Stimulated activated naive CD4-positive, alpha-beta T cell treated with Interleukin-2 at 50 U/mL for 16 hours (primary cell): ENCODE data around the gene HLA-DPB1.
"Not testable (repeated sequence)": the region's sequence is repeated elsewhere in the genome, so short reads cannot be mapped to it uniquely, and the experiment has no call there.

Experiments
- DNase-seq: peaks from one replicate; lab custom pipeline; 2025; lab: John Stamatoyannopoulos, UW

HLA-DPB1 gene

DNA sequence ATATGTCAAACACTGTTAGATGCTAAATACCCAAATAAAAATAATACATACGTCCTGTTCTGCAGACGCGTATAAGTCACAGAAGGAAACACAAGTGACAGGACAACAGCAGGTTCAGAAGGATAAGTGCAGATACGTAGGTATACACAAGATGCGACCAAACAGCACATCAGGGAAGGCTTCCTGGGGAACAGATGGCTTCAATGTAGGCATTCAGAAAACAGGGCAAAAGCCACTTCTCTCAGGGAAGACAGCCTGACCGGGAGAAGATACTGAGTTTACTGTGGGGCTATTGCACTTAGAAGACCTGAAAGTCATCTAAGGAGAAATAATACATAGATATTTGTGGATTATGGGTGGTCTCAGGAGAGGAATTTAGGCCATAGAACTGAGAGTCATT is 4.2 kb upstream of the HLA-DPB1 start:
- no peak for DNase-seq

DNA sequence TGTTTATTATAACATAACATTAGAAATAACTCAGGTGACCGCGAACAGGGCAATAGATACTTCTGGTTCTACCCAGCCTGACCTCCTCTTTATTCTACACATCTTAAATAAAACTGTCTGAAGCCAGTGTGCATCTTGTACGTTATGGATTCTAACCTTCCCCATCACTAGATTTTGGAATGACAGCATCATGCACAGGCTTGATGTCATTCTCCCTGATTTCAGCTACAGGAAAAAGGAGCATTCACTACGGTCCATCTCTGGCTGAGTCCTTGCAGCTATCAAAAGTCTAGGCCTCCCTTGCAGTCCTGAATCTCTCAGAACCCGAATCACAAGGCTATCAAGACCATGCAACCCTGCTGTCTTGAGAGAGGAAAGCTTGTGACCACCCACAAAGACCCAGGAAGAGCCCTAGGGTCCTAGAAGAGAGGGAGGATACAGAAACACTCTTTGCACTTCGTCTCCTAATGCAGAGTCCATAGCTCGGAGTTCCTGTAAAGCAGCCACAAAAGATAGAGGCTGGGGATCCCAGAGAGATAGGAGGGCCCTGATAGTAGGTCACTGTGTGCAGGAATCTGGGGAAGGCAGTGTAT is 3.2 kb upstream of the HLA-DPB1 start:
- no peak for DNase-seq

DNA sequence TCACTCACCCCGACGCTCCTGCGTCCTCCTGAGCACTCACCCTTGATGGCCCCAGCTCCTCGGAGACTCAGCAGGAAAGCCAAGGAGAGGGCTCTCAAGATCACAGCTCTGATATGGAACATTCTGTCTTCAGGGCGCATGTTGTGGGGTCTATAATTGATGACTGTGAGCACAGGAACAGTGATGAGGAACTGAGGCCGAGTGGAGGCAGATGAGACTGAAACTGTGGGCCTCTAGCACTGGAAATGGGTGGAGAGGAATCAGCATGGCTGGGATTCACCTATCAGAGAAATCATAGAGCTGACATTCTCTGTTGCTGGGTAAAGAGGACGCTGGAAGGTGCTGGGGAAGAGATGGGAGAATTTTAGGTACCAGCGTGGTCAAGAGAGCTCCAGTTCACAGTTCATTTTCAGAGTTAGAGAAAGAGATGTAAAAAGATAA is 2.3 kb upstream of the HLA-DPB1 start, which contains the start of gene HLA-DPA1:
Gene HLA-DPA1 (minus strand): TSS at position 219 of the 441 bp plus-strand sequence.
- DNase-seq, result peak; percentile 18

DNA sequence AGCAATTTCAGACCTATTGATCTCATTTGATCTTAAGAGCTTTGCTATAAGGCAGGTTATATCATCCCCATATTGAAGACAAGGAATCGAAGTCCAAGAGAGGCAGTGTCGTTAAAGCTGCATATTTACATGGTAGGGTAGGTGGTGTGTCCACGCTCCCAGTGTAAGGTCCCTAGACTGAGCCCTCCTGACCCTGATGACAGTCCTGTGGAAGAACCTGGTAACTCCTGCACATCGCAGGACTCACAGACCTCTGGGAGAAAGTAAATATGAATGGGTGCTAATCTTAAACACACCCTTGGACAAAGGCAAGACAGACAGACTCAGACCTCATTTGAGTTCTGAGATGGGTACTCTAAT is 602 bp upstream of the HLA-DPB1 start:
- DNase-seq, result no peak

DNA sequence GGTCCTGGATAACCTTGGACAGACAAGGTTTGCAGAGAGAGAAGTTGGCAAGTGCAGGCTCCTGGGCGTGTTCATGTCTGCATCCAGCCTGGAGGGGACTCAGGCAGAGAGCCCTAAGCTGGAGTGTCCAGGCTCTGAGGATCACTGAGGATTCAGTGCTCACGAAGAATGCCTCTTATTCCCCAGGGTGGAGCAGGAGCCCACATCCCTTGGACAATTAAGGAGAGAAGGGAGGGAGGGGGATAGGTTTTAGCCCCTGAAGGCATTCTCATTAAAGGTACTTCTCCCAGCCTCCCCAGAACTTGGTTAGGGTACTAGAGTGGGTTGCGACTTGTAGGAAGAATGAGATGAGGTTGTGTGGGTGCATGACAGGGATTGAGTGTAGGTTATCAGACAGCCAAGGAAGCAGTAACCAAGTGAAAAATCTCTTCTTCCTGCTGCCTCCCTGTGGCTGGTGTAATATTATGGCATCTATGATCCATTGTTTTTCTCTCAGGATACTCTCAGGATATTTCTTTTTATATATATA is 680 bp downstream of the HLA-DPB1 start:
- DNase-seq, result no peak

DNA sequence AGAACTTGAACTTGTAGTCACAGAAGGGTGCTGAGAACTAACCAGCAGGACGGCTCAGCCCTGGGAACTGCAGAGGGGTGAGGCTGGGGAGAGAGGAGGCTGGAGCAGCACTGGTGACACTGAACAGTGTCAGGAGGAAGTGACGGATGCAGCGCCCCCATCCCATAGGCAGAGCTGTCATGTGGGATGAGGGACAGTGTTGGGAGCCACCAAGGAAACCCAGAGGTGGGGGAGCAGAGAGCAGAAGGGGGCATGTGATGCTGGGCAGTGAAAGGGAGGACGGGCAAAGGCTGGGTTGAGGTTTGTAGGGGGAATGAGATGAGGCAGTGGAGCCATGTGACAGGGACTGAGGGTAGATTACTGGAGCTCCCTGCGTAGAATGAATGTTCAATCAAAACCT is 2.1 kb downstream of the HLA-DPB1 start:
- no peak for DNase-seq

DNA sequence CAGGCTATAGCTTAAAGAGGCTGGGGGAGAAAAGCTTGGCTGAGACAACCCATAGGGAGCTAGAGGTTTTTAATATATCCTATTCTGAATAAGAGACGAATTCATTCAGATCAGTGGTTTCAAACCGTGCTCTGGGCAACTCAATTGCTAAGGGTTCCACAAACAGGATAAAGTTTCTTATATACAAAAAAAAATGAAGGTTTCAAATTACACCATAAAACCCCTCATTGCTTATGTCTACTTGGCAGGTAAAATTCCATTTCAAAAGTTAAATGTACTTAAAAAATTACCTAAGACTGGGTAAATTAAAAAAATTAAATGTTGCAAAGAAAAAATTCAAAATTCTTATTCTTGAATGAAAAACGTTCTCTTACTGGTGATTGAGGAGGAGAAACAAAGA is 2.7 kb downstream of the HLA-DPB1 start:
- no peak for DNase-seq

DNA sequence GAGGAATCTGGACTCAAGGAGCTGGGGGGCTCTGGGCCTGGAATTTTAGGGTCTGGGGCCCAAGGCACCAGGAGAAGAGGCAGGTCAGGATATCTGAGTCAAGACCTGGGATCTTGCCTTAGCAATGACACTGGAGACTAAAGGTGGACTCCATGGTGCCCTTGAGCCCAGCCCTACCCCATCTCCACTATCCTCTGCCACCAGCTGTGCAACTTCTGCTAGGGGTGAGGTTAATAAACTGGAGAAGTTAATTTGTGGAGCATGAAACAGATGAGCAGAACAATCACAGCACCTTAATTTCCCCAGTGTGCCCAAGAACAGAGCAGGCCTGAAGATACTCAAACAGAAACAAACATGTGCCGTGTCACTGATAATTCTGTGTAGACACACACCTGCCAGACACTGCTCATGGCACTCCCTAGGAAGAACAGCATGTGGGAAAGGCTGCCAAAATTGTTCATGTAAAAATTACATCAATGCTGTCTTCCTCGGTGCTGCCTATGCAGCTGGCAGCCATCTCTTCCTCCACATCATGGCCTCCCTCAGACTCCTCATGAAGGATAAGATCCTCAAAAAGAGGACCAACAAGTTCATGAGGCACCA is 3.2 kb downstream of the HLA-DPB1 start:
- no peak for DNase-seq

DNA sequence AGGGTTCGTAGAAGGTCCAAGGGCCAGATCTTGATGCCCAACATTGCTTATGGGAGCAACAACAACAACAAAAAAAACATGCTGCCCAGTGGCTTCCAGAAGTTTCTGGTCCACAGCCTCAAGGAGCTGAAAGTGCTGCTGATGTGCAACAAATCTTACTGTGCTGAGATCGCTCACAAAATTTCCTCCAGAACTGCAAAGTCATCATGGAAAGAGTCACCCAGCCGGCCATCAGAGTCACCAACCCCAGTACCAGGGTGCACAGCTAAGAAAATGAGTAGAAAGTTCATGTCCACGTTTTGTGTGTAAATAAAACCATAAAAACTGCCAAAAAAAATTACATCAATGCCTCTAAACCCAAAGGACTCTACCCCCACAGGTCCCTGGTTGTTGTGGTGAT is 3.8 kb downstream of the HLA-DPB1 start:
- no peak for DNase-seq

DNA sequence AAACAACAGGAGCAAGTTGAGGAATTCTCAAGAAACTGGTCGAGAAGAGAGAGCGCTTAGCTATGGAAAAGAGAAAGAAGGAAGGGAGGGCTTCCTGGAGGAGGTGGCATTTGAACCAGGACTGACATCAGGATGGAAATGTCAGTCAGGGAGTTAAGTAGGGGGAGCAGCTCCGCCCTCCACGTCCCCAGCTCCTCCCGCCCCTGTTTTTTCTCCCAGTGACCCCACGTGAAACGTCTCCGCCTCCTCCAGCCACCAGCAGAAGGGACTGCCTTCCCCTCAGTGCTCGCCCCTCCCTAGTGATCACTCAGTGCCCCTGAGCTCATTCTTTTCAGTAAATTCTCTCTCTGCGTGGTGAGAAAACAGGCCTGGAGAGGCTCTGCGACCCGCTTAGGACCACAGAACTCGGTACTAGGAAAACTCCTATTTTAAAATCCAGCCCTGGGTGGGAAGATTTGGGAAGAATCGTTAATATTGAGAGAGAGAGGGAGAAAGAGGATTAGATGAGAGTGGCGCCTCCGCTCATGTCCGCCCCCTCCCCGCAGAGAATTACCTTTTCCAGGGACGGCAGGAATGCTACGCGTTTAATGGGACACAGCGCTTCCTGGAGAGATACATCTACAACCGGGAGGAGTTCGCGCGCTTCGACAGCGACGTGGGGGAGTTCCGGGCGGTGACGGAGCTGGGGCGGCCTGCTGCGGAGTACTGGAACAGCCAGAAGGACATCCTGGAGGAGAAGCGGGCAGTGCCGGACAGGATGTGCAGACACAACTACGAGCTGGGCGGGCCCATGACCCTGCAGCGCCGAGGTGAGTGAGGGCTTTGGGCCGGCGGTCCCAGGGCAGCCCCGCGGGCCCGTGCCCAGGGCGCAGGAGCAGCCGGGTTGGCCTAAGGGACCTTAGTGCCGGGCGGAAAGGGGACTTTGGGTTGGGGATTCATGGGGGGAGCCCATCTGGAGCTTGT is 4.6 kb downstream of the HLA-DPB1 start:
- DNase-seq, result no peak

DNA sequence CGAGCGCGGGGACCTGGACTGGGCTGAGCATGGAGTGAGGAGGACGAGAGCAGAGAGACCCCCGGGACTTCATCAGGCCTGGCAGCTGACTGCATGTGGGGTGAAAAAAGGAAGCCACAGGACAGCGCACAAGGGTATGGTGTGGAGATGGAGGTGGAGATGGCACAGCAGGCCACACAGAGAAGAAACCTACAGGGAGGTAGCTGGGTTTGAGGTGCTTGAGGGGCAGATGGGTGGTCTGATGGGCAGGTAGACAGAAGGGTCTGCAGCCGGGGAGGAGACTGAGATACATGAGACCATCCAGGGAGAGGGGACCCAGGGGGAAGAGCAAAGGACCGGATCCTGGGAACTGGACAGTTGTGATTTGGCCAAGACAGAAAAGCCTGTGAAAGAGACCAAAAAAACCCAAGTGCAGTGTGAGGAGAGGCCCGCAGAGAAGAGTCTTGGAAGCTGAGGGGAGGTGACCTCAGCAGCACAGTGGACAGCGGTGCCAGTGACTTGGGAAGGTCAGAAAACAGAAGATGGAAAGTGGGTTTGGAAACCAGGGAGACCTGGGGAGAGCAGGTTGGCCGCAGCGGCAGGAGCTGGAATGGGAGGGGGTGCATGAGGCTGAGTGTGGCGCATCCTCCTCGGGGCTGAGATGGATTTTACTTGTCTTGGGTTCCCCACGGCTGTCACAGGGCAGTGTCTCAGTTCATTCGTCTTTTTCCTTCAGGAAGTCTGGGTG is 5.5 kb downstream of the HLA-DPB1 start:
- no peak for DNase-seq

DNA sequence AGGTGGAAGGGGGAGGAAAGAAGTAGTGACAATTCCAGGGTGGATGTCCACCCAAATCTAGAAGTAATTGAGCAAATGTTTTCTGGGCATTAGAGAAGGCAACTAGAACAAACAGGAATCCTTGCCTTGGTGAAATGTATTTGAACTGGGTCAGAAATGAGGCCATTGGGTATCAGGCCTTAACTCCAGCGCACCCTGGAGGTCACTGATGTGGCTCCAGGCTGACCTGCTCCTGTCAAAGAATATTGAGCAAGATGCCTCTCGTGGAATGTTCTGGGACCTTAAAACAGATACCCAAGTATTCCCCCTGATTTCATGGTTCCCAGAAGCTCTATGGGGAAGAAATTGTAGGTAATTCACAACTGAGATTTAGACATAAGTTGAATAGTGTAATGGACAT is 6.9 kb downstream of the HLA-DPB1 start:
- no peak for DNase-seq

DNA sequence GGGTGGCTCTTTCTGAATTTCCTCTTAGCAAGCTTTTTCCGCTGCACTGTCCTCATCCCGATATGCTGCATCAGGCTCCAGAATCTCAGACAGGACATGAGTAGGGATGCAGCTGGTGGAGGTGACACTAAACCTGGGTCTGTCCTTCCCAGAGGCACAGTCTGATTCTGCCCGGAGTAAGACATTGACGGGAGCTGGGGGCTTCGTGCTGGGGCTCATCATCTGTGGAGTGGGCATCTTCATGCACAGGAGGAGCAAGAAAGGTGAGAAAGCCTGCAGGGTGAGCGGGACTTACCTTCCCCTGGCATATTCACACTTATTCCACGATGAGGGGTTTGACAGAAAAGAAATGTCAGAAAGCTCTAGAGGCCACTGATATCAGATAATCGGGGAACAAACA is 9.8 kb downstream of the HLA-DPB1 start:
- no peak for DNase-seq

DNA sequence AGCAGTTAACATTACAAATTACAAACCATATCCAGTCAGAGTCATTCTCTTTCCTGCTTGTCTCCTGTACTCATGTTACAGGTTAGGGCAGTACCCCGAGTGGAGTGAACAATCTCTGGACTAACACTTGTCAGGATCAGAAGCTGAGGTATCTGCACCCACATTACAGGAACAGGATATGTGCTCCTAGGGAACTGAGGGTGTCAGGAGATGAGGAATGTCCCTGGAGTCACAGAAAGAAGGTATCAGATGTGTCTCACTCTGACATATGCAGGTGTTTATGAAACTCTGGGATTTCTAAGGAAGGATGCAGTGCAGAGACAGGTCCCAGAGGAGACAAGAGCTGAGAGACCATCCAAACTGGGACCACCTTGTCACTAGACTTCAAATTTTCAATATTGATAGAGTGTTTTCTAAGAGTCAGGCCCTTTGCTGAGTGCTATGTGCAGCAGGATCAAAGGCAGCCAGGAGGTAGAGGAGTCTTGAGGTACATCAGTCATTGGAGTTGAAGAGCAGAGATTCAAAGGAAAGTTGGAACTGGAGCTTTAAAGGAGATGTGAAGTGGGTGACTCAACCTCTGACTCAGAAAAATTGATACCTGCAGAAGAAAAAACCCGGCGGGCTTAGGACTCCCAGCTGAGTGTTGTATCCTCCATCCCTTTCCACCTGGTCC is 12.6 kb downstream of the HLA-DPB1 start:
- DNase-seq, result no peak

DNA sequence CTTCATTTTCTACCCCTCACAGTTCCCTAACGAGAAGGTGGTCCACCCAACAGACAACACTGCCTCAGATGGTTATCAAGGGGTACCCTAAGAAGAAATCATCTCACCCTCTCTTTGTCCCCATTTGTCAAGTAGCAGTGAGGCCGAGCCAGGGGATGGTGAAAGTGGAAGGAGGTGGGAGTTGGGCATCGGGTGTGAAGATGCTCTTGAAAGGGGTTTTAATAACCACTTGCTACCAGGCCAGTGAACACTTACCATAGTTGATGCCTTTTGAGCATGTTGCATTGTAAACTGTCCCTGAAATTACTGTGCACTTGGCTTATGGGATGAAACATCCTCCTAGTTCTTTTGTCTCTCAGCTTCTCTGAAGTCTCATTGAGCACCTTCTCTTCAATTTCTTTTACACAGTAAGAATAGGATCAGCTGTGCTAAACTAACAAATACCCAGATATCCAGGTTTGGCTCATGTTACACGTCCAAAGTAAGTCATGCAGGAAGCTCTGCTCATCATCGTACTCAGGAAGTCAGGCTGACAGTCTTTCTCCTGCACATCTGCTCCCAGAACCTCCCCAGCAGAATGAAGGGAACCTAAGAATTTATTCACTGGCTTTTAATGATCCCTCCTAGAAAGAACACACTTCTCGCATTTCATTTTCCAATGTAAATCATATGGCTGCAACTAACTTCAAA is 13.3 kb downstream of the HLA-DPB1 start:
- no peak for DNase-seq

DNA sequence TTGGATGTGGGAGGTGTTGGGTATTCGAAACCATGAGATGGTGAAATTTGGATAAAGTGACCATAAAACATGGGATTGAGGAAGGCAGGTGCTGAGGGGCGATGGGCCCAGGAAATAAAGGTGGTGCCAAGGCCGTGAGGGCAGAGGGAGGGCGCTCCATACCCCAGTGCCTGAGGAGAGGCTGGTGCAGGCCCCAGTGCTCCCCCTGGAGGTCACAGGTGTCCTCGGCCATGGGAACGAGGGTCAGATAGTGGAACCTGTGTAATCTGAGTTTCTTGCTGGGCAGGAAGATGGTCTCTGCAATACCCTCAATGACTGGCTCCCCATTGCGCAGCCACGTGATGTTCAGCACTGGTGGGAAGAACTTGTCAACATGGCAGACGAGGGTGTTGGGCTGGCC is 16.2 kb downstream of the HLA-DPB1 start:
- peak; percentile 57 for DNase-seq

DNA sequence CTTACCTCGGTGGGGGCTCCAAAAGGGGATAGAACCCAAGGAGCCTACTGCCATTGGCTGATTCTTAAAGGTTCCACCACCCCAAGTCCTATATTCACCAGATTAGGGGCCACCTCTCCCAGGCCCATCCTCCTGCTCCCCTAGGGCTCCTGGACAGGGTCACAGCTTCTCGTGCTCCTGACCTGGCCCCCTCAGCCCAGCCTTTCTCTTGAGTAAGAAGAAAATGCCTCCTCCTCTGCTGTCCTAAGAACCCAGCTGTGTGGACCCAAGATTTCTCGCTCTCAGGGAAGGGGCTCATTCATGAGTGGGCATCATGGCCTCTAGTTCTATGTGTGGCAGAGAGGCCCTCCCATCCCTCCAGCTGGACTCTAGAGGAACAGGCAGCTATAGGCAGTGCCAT is 16.6 kb downstream of the HLA-DPB1 start:
- DNase-seq, result no peak

DNA sequence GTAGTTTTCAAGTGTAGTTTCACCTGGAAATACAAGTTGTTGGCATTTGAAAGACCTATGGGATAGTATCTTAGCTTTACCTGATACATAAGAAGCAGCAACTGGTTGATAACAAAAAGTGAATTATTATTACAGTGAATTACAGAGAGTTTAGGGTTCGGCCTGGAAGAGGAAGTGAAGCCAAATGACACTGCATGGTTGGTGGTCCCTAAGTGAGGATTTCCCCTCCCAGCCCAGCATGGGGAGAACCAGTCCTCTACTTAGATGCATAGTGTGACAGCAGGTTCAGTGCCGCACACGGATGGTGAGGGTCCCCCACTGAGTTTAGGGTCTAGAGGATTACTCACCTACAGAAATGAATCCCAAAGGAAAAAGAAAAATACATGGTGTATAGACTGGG is 18.1 kb downstream of the HLA-DPB1 start:
- no peak for DNase-seq

DNA sequence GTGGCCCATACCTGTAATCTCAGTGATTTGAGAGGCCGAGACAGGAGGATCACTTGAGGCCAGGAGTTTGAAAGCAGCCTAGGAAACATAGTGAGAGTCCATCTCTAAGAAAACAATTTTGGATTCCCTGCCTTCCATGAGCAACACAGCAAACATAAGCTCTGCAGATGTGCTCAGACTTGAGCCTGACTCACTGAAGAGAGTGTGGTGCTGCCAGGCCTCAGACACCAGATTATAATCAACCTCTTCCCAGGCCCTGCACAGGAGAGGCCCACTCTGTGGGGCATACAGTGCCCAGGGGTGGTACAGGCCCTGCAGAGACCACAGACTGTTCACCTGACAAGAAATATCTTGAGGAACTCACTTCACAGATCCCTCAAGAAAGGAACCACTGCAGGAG is 19.9 kb downstream of the HLA-DPB1 start:
- DNase-seq, result no peak

DNA sequence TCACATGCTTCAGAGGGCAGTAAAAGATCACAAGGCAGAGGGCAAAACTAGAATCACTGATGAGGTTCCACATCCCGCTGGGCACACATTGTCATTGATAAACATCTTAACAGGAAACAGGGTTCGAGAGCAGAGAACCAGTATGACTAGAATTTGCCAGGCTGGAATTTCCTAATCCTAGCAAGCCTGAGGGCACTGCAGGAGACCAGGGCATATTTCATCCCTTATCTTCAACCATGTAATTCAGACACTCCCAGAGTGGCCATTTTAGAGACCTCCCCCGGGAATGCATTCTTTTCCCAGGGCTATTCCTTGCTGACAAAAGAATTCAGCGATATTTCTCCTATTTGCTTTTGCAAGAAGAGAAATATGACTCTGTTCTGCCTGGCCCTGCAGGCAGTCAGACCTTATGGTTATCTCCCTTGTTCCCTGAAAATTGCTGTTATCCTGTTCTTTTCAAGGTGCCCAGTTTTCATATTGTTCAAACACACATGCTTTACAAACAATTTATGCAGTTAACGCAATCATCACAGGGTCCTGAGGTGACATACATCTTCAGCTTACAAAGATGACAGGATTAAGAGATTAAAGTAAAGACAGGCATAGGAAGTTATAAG is 25.4 kb downstream of the HLA-DPB1 start:
- DNase-seq, result not testable (repeated sequence)

DNA sequence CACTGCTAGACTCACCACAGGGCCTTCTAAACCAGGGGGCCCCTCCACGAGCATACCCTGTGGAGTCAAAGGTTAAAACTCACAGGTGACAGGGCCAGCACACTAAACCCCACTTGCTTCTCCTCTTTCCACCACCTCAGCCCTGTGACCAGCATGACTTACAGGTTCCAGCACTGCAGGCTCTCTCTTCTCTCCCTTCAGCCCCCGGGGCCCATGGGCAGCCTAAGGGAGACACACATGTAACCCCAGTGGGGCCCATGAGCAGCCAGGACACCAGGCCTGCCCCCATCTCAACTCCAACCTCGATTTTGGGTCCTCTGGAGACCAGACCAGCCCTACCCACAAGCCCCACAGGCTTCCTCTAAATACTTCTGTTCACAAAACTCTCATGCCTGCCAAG is 28.0 kb downstream of the HLA-DPB1 start:
- DNase-seq, result no peak
